Measurements from ENCODE around the gene ELP5. TPM values are rescaled to one million over a fixed set of nuclear protein-coding genes. Genes with fewer than 3 reads are reported as not detected.

The ELP5 gene
- total and polyA plus RNA-seq, 10 of the 15 experiments (the other 5 are each of a cell fraction or from before 2014, with no cell fraction given) = 41.1 to 109 (median 77.5) TPM

GRCh38 chr17:7296189-7296861 is 44.3 kb downstream of the ELP5 start (continued):
- TF ChIP-seq CBX3 (IDR thresholded peaks at IDR 0.05; ENCODE audit: borderline replicate concordance, low read depth) (no peak), NFYB (IDR thresholded peaks at IDR 0.05; ENCODE audit: insufficient read depth, low read depth, low read length) (no peak), SUZ12 (IDR thresholded peaks at IDR 0.05; ENCODE audit: unreplicated experiment) (no peak), BACH1 (IDR thresholded peaks at IDR 0.05; ENCODE audit: borderline replicate concordance) (peak; percentile 35; the same call in 1 of the 2 replicates), ZBTB33 (IDR thresholded peaks at IDR 0.05) (no peak), RELA (IDR thresholded peaks at IDR 0.05; ENCODE audit: borderline replicate concordance, partially characterized antibody) (peak; percentile 23), E2F8 (IDR thresholded peaks at IDR 0.05; ENCODE audit: low read depth, partially characterized antibody) (no peak), YBX1 (IDR thresholded peaks at IDR 0.05) (no peak), ATF2 (IDR thresholded peaks at IDR 0.05; ENCODE audit: low read length) (no peak), IRF5 (IDR thresholded peaks at IDR 0.05; ENCODE audit: borderline replicate concordance) (no peak), STAT3 (IDR thresholded peaks at IDR 0.05; ENCODE audit: low read depth, low read length) (no peak), EP300 (IDR thresholded peaks at IDR 0.05; ENCODE audit: borderline replicate concordance in 1 of 2, control insufficient read depth in 1 of 2, low read depth in 2 of 2, low read length in 2 of 2) (no peak), PBX3 (IDR thresholded peaks at IDR 0.05; ENCODE audit: insufficient replicate concordance, low read depth, low read length) (no peak), TBL1XR1 (IDR thresholded peaks at IDR 0.05; ENCODE audit: low read depth, low read length) (no peak), MYC (IDR thresholded peaks at IDR 0.05; ENCODE audit: insufficient read depth, insufficient read length, insufficient replicate concordance, low read length, severe bottlenecking) (peak; percentile 34), CREM (IDR thresholded peaks at IDR 0.05; ENCODE audit: low read depth) (no peak), FOXM1 (IDR thresholded peaks at IDR 0.05; ENCODE audit: low read depth, low read length) (no peak), PML (IDR thresholded peaks at IDR 0.05; ENCODE audit: low read length) (no peak), TCF7 (IDR thresholded peaks at IDR 0.05; ENCODE audit: borderline replicate concordance) (no peak), FOXK2 (IDR thresholded peaks at IDR 0.05) (no peak)
